GM18951 (cell line): ENCODE results near the gene BMP4.

Experiments used
- POLR2A ChIP-seq: IDR thresholded peaks from 4 replicates; pipeline ENCODE4 v1.6.1; 2011; ENCODE audit warnings: mild to moderate bottlenecking; ENCODE audit not compliant: insufficient read length, insufficient read depth; ENCODE audit errors: extremely low read depth
- in situ Hi-C: fragments of 300-500 bp; cut with MboI; formaldehyde crosslinking; loops from one replicate; pipeline ENCODE4 v1.12.0; 2022; ENCODE audit warnings: low sequenced_read_pairs, mixed read lengths, inconsistent platforms; ENCODE audit not compliant: unreplicated experiment

Gene BMP4

GRCh38 chr14:53924753-53925152, 31.9 kb downstream of the BMP4 start:
- in situ Hi-C loops = no loop called here
- no peak for TF ChIP-seq POLR2A

GRCh38 chr14:53921027-53921426, 35.6 kb downstream of the BMP4 start:
- TF ChIP-seq POLR2A = no peak
- in situ Hi-C loops = no loop called here

- TF ChIP-seq POLR2A = no peak
- in situ Hi-C loops = no loop called here
These were observed 40.4 kb downstream of the BMP4 start for GRCh38 chr14:53916239-53916638.

GRCh38 chr14:53915364-53916014, 41.1 kb downstream of the BMP4 start:
- TF ChIP-seq POLR2A = no peak
- in situ Hi-C loops = no loop called here

- in situ Hi-C loops = no loop called here
- TF ChIP-seq POLR2A = no peak
These were observed 44.6 kb downstream of the BMP4 start for GRCh38 chr14:53912021-53912420.

GRCh38 chr14:53908416-53908815, 48.2 kb downstream of the BMP4 start:
- in situ Hi-C loops = no loop called here

GRCh38 chr14:53902307-53902706, 54.3 kb downstream of the BMP4 start:
- no peak for TF ChIP-seq POLR2A
- in situ Hi-C loops = no loop called here

More at GRCh38 chr14:53908416-53908815, 48.2 kb downstream of the BMP4 start:
- no peak for TF ChIP-seq POLR2A

- TF ChIP-seq POLR2A = no peak
- in situ Hi-C loops = no loop called here
These were observed 56.1 kb downstream of the BMP4 start for GRCh38 chr14:53900499-53900898.
